Measurements from ENCODE around the gene ZNF547. TPM values are rescaled to one million over a fixed set of nuclear protein-coding genes. Genes with fewer than 3 reads are reported as not detected.

Gene ZNF547
- total and polyA plus RNA-seq, 2 experiments from 2014 or later = 1.1 to 4.9 TPM

- Histone ChIP-seq H3K27me3 (ENCODE audit: insufficient read depth) (no peaks in the 10 kb centered on the region), H4K20me1 (replicated peaks; ENCODE audit: insufficient read depth) (no peaks in the 10 kb centered on the region), H3F3A (replicated peaks; ENCODE audit: low read depth) (no peaks in the 10 kb centered on the region), H3K4me3 (no peak overlapping the region), H3K4me2 (no peak overlapping the region), H3K27ac (ENCODE audit: low read depth) (no peak overlapping the region), H3K4me1 (ENCODE audit: insufficient read depth) (no peaks in the 10 kb centered on the region), H2AFZ (no peak overlapping the region), H3K9me2 (ENCODE audit: insufficient read depth) (no peaks in the 10 kb centered on the region), H3K79me2 (replicated peaks; ENCODE audit: insufficient read depth) (no peaks in the 10 kb centered on the region), H3K36me3 (ENCODE audit: insufficient read depth) (no peaks in the 10 kb centered on the region)
- no peak for TF ChIP-seq EZH2phosphoT487 (IDR thresholded peaks at IDR 0.05; ENCODE audit: unreplicated experiment)
- no peak for TF ChIP-seq ETS1 (IDR thresholded peaks at IDR 0.05)
- TF ChIP-seq NANOG (IDR thresholded peaks at IDR 0.05; ENCODE audit: borderline replicate concordance) = no peak
- TF ChIP-seq CTCF (conservative IDR thresholded peaks at IDR 0.05; ENCODE audit: low read depth in 2 of 2) = no peak
- no peak for TF ChIP-seq STAT1 (IDR thresholded peaks at IDR 0.05; ENCODE audit: unreplicated experiment)
- no peak for TF ChIP-seq REST (IDR thresholded peaks at IDR 0.05; ENCODE audit: unreplicated experiment)
- TF ChIP-seq ZNF114 (CRISPR knock-in tag; IDR thresholded peaks at IDR 0.05) = no peak
- no peak for TF ChIP-seq JUNB (IDR thresholded peaks at IDR 0.05; ENCODE audit: unreplicated experiment)
- TF ChIP-seq CREB1 (CRISPR knock-in tag; IDR thresholded peaks at IDR 0.05; ENCODE audit: low read depth) = no peak
- TF ChIP-seq POLR2AphosphoS5 (IDR thresholded peaks at IDR 0.05; ENCODE audit: low read depth) = no peak
- TF ChIP-seq ZNF462 (CRISPR knock-in tag; IDR thresholded peaks at IDR 0.05) = no peak
- no peak for TF ChIP-seq EZH2 (IDR thresholded peaks at IDR 0.05; ENCODE audit: low read depth, unreplicated experiment)
- TF ChIP-seq ZNF331 (CRISPR knock-in tag; IDR thresholded peaks at IDR 0.05; ENCODE audit: low read depth) = no peak
- H3K4me3 Mint-ChIP-seq = no peak overlapping the region
- no peak overlapping the region for H3K27ac Mint-ChIP-seq
- DNase-seq (ENCODE audit: low spot score) (no peak), ATAC-seq (no peak)
- H3K4me1 Mint-ChIP-seq = no peaks in the 10 kb centered on the region; the same call in 1 of the 3 replicates
- no peaks in the 10 kb centered on the region for H3K36me3 Mint-ChIP-seq (ENCODE audit: low read depth)
- H3K9me3 Mint-ChIP-seq = no peaks in the 10 kb centered on the region
- no peaks in the 10 kb centered on the region for H3K27me3 Mint-ChIP-seq (ENCODE audit: insufficient read depth, low read depth, poor library complexity)
Measured at GRCh38 chr19:57338877-57339276, 24.5 kb upstream of the ZNF547 start.

Measured in GM23338 (cell line).